Stimulated activated CD4-positive, alpha-beta T cell treated with anti-CD3 and anti-CD28 coated beads, Interleukin-4, amount 100 ng/mL, for 4 hours (primary cell): ENCODE results near the gene PARD6B.
"Not testable (repeated sequence)": the region's sequence is repeated elsewhere in the genome, so short reads cannot be mapped to it uniquely, and the experiment has no call there.

Source experiments
- DNase-seq, 2 experiments: peaks; one replicate each; pipeline ENCODE4 v3.0.0-alpha.2; 2020

Gene PARD6B

GRCh38 chr20:50731055-50731929, at the start of gene PARD6B:
Gene PARD6B, plus strand, starts transcription at chr20:50731580. Its CDS starts 207 bp downstream, at chr20:50731787.
- peak; percentile 100 for DNase-seq

GRCh38 chr20:50682065-50682464, 49.3 kb upstream of the PARD6B start:
- no peak for DNase-seq

- DNase-seq, result no peak
Observed at GRCh38 chr20:50682947-50683530, 48.3 kb upstream of the PARD6B start.

- DNase-seq, result no peak
Observed at GRCh38 chr20:50683570-50683969, 47.8 kb upstream of the PARD6B start.

- no peak for DNase-seq
Observed at GRCh38 chr20:50686821-50687220, 44.6 kb upstream of the PARD6B start.

GRCh38 chr20:50688256-50688975, 43.0 kb upstream of the PARD6B start:
- DNase-seq, result no peak

- no peak for DNase-seq
Observed at GRCh38 chr20:50689864-50690649, 41.3 kb upstream of the PARD6B start.

- no peak for DNase-seq
Observed at GRCh38 chr20:50690650-50691572, 40.5 kb upstream of the PARD6B start, which contains the start of gene RIPOR3. Gene RIPOR3, minus strand, starts transcription at chr20:50691542. Its CDS starts 414 bp downstream, at chr20:50691128.

- DNase-seq, result no peak
Observed at GRCh38 chr20:50691573-50692551, 39.5 kb upstream of the PARD6B start.

GRCh38 chr20:50692552-50692933, 38.8 kb upstream of the PARD6B start:
- DNase-seq, result no peak

- no peak for DNase-seq
Observed at GRCh38 chr20:50693001-50693400, 38.4 kb upstream of the PARD6B start.

GRCh38 chr20:50694379-50695134, 36.8 kb upstream of the PARD6B start:
- no peak for DNase-seq

- no peak for DNase-seq
Observed at GRCh38 chr20:50695135-50695872, 36.1 kb upstream of the PARD6B start.

- not testable (repeated sequence) for DNase-seq
Observed at GRCh38 chr20:50698255-50698654, 33.1 kb upstream of the PARD6B start.

- DNase-seq, result no peak
Observed at GRCh38 chr20:50699688-50700087, 31.7 kb upstream of the PARD6B start.

- no peak for DNase-seq
Observed at GRCh38 chr20:50701041-50701963, 30.1 kb upstream of the PARD6B start.

- DNase-seq, result not testable (repeated sequence)
Observed at GRCh38 chr20:50703651-50704438, 27.5 kb upstream of the PARD6B start.
